ENCODE measurements around the gene INTS1.

The INTS1 gene

DNA sequence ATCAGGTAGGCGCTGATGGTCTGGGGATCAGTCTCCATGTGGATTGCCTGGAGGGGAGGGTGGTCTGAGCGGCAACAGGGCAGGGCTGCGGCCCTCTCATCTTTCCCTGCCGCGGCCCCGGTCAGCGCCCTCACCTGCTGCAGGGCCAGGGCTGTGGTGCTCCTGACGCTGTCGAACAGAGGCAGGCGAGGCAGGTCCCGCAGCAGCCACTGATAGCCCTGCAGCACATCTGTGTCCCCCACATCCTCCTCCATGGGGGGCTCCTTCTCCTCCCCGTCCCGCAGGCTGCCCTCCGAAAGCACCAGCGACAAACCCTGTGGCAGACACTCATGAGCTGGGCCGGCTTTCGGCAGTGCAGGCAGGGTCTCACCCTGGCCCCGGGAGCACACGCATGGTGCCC is 19.0 kb downstream of the INTS1 start:
- no peak for DNase-seq (ENCODE audit: low read depth)

DNA sequence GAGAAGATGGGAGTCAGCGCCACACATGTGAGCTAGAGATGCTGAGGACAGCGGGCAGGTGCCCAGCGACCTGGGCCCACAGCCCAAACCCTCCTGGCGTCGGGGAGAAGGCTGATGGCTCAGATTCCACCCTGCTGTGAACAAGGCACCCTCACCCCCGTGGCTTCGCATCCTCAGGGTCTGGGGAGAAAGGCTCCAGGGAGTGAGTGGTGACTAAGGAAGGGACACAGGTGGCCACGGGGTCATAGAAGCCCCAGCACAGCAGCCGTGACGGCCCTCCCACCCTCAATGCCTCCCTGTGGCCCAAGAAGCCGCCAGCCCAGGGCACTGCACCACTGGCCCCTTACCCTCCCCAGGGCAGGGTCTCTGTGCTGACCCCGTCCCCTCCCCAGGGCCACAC is 19.6 kb downstream of the INTS1 start:
- DNase-seq (ENCODE audit: low read depth) = no peak

DNA sequence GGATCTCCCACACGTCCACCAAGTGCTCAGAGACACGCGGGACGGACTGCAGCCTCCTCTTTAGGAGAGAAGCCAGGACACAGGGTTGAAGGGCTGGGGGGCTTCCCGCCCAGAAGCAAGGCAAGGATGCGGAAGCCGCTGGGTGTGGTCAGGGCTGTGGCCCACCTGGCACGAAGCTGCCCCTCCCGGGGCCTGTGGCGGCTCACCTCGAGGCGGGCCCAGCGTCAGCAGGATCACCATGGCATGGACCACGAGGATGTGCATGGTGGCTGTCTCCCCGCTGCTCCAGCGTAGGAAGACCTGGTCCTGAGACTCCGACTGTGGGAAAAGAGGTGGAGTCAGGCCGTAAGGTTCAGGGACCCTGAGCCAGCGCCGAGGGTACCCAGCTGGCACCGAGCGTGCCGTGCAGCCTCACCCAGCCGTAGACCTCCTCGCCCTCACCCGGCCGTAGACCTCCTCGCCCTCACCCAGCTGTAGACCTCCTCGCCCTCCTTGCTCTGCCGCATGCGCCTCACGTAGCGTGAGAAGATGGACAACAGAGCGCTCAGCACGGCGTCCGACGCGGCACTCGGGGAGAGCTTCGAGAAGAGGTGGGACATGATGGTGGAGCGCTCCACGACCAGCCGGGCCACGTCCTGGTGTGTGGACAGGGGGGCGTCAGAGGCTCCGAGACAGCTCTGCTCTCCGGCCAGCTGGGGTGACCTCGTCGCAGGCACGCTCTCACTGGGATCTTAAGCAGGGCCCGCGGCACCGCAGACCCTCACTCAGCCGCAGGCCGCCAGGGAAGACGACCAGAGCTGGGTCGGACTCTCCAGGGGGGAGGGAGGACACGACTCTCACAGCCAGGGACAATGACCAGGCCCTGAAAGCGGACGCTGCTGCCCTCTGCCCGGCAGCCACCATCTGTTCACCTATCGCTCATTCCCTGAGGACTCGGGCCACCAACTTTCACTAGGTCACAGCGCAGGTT is 20.4 kb downstream of the INTS1 start:
- DNase-seq (ENCODE audit: low read depth) = no peak

DNA sequence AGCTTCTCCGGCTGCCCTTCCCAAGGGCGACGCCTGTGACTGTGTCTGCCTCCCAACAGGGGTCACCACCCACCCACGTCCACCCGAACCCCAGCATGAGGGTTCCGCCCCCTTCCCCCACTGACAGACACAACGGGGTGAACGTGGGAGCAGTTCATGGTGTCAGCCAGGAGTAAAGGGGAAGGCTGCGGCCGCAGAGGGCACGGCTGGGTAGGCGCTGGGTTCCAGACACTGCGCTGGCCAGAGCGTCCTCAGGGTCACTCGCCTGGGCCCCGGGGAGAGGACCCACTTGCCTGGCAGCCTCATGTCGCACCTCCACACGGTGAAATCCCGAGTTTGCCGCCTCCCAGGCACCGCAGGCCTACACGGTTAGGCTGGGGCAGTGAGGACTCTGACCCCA is 21.1 kb downstream of the INTS1 start:
- DNase-seq (ENCODE audit: low read depth) = no peak

DNA sequence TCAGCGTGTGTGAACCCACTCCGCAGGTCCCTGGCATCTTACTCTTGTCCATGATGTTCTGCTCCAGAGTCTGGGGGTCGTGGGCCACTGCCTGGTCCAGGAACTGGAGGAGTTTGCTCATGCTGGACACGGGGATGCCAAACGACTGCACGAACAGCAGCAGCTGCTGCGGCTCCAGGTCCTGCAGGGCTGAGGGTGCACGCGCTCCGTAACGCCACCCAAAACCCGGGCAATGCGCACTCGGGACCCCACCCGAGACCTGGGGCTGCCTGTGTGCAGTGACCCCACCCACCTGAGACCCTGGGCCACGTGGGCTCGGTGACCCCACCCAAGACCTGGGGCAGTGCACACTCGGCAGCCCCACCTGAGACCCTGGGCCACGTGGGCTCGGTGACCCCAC is 22.9 kb downstream of the INTS1 start:
- no peak for DNase-seq (ENCODE audit: low read depth)

DNA sequence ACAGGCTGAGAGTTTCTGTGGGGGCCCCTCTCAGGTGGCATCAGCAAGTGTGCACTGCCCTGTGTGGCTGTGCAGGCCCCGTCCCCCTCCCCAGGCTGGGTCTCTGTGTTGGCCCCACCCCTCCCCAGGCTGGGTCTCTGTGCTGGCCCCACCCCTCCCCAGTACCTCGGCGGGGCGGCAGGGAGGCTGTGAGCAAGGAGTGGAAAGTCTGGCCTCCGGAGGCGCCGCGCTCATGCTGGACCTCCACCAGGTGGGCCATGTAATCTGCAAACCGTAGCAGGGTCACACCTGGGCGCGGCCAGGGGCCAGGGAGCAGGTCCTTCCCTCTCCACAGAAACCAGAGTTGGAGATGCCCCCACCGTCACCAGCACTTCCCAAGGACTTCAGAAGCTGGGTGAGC is 23.5 kb downstream of the INTS1 start:
- no peak for DNase-seq (ENCODE audit: low read depth)

DNA sequence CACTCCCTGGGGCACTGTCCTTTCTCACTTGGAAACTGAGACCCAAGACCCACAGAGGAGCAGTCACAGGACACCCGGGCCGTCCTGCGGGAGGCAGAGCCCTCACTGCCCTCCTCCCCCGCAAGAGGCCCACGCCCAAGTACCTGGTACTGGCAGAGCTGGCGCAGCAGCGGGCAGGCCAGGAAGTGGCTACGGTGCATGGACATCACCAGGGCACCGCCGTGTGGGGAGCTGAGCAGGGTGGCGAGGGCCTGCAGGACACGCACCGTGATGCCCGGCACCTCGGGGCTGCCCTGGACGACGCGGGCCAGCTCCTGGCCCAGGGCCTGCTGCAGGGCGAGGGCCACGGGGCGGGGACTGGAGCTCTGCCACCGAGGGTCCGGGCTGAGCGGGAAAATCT is 24.9 kb downstream of the INTS1 start:
- DNase-seq (ENCODE audit: low read depth) = no peak

DNA sequence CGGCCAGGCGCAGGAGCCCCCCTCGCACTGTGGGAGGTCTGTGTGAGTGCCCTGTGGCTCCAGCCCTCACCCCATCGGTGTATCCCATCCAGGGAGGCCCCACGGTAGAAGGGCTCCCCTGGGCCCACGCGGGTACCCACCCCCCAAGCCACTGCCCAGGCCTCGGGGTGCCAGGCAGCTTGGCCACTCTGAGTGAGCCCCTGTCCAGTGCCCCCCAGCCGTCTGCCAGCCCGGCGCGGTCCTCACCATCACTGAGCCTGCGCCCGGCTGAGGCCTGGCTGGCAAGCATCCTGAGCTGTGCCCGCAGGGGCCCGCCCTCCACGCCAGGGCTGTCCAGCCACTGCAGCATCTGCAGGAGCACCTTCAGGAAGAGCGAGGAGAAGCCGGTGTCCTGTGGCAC is 25.7 kb downstream of the INTS1 start:
- DNase-seq (ENCODE audit: low read depth) = no peak

DNA sequence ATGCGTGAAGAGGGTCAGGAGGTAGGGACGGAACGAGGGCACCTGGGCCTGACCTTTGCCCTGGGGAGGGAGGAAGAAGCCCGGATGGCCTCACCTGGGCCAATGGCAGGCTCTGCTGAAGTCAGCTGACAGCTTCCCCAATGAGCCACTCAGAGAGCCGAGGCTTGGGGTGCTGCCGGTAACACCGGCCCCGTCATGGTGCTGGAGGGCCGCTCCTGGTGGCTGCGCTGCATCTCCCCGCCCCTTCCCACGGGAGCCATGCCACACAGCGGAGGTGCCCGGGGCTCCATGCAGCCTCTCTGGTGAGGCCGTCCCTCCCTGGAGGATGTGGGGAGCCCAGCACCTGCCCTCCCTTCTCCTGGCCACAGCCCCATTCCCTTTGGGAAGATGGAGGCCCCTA is 27.3 kb downstream of the INTS1 start:
- no peak for DNase-seq (ENCODE audit: low read depth)

DNA sequence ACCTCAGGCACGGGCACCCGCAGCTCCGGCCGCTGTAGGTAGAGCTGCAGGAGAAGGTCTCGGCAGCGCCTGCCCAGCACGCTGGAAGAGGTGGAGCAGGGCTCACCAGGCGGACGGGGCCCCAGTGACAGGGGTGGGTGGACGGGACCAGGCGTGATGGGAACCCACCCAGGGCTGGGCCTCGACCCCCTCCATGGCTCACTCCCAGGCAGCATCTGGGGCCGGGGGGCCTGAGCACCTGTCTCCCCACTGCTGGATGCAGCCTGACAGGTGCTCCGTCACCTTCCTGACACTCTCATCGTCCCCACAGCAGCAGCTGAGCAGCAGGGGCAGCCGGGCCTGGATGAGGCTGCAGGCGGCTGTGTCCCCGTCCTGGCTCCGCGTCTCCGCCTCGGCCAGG is 28.2 kb downstream of the INTS1 start:
- DNase-seq (ENCODE audit: low read depth) = no peak

DNA sequence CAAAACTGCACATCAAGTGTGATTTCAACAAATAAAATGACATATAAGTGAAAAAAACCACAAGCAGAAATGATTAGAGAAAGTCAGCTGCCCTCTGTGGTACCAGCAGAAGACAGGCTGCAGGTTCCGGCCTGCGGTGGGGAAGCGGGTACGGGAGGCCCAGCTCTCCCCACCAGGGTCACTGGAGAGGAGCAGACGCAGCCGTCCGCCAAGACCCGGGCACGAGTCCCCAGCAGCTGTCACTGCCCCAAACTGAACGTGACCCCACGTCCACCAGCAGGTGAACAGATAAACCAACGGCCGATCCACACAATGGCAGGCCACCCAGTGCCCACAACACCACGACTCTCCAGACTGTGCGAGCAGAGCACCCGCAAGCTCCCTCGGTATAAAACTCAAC is 28.8 kb downstream of the INTS1 start:
- no peak for DNase-seq (ENCODE audit: low read depth)

DNA sequence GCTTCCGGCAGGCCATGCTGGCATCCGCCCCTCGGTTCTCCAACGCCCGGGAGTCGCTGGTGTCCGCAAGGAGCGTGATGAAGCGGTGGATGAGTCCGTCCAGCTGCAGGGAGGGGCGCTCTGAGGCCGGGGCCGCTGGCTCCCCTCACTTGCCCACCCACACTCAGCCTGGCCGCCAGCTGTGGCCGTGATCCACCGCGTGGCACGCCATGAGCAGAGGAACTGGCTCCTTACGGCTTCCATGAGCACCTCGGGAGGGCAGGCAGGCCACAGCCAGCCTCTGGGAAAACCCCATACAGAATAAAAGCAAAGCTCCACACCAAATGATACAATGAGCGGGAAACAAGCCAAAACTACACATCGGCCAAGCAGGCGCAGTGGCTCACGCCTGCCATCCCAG is 29.5 kb downstream of the INTS1 start:
- no peak for DNase-seq (ENCODE audit: low read depth)

DNA sequence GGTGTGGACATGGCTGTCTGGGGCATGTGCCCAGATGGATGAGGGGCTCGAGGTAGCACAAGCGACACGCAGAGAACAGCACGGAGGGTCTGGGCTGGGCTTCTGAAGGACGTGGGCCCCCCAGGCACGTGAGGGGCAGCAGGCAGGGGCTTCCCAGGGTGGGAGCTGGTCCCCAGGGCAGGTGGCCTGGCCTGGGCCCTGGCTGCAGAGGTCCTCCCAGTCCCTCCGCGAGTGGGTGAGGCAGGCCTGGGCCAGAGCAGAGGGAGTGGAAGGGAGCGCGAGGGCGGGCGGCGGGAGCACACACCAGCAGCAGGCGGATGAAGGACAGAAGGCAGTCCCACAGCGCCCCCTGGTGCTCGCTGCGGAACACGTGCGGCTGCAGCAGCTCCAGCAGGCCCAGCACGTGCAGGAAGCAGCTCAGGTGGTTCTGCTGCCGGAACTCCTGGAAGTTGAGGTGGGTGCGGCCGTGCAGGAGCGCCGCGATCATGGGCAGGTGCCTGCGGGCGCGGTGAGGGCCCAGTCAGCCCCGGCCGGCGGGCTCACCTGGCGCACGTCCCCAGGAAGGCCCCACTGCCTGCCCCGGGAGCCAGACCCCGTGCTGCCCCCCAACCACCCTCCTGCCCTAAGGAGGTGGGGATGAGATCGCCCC is 30.2 kb downstream of the INTS1 start:
- no peak for DNase-seq (ENCODE audit: low read depth)

DNA sequence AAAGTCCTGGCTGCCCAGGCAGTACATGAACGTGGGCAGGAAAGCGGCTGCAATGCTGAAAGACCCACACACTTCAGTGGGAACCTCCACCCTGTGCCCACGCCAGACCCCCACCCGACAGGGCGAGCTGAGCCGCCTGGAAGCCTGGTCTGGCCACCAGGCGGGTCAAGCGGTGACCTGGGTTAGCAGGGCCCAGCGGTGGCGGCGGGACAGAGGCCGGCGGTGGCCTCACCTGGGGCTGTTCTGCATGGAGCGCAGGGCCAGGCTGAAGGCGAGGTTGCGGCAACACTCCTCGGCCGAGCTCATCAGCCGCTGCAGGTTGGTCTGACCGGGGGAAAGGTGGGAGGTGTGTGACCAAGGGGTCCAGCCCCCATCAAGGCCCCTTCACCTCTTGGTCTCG is 33.3 kb downstream of the INTS1 start:
- no peak for DNase-seq (ENCODE audit: low read depth)

DNA sequence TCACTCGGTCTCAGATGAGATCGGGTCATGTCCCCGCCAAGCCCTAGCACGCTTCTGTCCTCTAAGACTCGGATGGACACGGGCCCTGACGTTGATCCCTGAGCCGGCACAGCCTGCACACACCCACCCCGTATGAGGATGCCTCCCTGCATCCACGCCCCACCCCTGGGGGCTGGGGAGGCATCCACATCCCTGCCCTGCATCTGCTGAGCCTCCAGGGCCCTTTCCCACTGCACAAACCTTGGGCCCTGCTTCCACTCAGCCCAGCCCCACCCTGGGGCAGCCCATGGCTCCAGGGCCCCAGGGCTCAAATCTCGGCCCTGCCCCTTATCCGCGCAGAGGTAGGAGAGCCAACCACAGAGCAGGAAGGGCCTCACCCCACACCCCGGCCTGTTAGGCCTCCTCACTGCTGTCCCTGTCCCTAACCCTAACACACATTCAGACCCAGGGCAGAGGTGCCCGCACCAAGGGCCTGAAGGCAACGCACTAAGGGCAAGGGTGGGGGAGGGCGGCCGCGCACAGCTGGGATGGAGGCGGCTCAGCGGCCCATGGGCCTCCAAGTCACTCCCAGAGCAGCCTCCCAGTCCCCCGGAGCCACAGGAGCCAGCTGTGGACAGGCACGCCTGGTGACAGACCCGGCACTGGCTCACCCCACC is 35.4 kb downstream of the INTS1 start:
- DNase-seq (ENCODE audit: low read depth) = no peak

DNA sequence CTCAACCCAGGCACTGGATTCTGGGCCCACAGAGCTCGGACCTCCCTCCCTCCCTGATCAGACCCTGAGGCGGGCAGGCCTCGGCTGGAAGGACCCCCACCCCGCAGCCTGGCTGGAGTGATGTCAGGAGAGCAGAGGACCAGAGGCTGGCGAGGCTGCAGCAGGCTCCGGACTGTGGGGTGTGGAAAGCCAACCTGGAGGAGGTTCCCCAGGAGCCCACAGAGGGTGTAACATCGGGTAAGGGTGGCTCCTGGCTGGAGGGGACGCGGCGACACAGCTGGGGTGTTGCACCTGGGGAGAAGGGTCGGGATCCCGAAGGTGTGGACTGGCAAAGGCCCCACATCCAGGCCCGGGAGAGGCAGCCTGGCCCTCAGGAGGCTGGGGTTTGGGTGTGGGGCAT is 36.0 kb downstream of the INTS1 start:
- DNase-seq (ENCODE audit: low read depth) = no peak

DNA sequence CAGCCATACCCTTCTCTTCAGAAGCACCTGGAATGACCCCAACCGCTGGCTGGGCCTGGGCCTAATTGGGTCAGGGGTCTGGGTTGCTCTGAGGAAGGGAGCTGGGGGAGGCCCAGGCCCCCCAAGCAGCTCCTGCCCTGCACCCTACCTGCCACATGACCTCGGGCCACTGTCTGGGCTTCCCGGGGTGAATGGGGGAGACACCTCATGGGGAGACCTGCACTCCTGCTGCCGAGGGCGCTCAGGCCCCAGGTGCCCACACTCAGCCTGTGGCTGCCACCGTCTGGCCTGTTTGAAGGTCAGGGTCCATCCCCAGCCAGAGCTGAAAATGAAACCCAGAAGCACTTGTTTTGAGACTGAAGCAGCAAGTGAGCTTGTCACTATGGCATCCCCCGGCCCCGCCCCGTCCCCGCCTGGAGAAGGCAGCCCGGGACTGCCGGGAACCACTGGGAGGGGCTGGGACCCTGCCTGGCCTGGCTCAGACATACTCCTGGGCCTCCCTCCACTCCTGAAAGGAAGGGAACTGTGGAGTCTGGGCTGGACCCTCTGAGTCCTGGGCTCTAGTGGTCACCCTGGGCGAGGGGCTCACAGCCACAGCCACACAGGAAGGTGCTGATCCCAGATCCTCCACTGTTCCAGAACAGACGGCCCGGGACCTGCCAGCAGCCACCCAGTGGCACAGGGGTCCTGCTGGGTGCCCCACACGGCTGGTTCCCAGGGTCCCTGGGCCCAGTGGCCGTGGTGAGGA is 37.5 kb downstream of the INTS1 start:
- no peak for DNase-seq (ENCODE audit: low read depth)

DNA sequence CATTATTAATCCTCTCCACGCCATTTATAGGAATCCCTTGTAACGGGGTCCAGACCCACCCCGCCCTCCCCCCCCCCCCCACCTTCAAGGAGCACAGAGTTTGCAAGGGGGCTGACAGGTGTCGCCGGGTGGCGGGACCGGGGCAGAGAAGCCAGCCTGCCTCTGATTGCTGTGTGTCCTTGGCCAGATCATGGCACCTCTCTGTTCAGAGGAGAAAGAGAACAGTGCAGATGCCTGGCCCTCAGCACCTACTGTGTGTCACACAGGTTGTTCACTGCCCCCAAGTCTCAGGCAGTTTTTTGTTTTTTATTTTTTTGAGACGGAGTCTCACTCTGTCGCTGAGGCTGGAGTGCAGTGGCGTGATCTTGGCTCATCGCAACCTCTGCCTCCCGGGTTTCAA is 39.5 kb downstream of the INTS1 start:
- DNase-seq (ENCODE audit: low read depth) = no peak

DNA sequence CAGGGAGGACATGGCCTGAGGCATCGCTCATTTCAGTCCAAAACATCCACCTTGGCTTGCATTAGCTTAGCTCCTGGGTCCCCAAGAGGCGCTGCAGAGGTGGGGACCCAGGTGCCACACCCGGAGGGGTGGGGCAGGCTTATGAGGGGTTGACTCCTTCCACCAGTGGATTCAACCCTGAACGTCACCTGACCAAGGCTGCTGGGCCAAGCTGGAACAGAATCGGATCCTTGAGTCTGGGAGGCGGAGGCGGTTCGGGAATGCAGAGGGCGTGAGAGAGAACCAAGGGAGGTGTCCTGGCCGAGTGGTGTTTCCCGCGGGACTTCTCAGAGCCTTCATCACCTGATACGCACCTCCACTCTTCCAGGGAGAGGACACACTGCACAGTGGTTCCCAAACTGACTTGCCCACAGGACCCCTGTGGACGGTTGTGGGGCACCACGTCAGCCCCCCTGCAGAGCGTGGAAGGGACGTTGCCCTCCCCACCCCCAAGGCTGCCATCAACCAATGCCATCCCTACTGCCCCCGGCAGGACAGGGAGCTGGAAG is 40.4 kb downstream of the INTS1 start:
- no peak for DNase-seq (ENCODE audit: low read depth)

DNA sequence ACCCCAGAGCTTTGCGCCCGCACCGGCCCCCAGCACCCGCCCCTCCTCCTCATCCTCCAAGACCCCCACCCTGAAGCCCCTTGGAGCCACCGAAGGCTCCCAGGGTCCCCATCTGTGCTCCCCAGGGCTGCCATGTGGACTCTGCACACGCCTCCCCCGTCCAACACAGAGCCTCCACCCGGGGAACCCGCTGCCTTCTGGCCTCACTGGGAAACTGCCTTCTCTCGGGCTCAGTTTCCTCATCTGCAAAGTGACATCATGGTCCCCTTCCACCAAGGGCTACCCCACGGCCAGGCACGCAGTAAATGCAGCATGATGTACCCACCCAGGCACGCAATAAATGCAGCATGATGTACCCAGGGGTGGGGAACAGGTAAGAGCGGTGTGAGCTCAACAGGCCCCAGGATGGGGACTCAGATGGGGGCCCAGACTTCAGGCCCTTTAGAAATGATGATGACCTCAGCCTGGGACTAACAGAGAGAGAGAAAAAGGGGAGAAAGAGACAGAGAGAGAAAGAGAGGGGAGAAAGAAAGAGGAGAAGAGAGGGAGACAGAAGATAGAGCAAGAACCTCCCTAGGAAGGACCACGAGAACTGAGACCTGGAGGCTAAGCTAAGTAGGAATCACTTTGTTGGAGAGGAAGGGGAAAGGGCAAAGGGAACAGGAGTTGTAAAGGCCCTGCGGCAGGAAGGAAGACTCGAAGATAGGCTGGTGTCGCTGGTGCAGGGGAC is 42.4 kb downstream of the INTS1 start:
- no peak for DNase-seq (ENCODE audit: low read depth)
